HG03045 (cell line): ENCODE results near the gene BDNF.

Source experiments
- ATAC-seq: cut with Tn5 transposase; IDR thresholded peaks from one replicate; pipeline ENCODE4 v1.9.1; 2021; ENCODE audit warnings: mild to moderate bottlenecking, moderate library complexity; ENCODE audit not compliant: unreplicated experiment

BDNF gene

DNA sequence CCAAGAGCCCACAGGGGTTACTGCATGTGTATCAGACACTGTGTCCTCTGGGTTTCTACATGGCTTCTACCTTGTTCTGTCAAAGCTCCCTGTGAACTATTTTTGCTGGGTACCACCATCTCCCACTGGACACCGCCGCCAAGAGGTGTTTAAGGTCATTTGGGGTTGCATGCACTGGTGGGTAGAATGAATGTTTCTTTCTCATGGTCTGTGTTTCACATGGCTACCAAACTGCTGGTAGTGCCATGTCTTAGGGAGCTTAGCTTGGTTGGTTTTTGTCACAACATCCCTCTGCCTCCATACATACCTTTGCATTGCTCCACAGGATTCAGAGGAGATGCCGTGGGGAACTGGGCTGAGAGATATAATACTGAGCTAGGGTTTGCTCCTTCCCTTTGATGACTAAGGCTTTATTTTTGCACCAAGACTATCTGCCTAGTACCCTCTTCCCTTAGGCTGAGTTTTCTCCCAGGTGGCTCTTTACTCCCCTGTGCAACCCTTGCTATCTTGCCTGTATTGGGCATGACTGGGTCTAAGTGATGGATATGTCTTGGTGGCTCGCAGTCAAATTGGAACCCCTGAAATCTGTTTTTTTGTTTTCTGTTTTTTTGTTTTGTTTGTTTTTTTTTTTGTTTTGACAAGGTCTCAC lies 73.2 kb downstream of the BDNF start:
- ATAC-seq, result no peak

DNA sequence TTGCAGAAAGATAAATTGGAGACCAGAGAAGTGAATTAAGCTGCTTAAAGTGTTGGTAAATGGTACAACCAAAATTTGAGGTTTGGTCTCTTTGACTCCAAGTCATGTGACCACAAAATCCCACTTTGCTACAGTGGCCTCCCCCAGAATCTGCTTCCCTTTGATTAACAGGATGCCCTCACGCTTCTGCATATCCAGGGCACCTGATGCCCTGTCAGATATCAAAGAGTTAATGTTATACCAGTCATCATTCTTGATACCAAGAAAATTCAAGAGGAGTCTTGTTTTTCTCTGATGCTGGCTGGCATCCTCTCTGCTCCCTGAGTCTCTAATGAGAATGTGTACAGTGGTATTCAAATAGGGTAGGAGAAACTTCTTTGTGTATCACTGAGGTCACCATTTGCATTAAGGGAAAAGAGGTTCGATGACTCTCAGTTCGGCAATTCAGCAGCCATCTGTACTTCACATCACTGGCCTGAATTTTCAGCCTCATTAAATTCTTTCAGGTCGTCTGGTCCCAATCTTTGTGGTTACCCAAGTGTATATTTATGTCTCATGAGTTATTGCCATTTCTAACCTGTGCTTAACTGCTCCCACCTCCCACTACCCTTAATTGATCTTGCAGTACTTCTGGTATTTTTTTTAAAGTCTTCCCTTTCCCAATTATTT lies 73.9 kb downstream of the BDNF start:
- no peak for ATAC-seq

DNA sequence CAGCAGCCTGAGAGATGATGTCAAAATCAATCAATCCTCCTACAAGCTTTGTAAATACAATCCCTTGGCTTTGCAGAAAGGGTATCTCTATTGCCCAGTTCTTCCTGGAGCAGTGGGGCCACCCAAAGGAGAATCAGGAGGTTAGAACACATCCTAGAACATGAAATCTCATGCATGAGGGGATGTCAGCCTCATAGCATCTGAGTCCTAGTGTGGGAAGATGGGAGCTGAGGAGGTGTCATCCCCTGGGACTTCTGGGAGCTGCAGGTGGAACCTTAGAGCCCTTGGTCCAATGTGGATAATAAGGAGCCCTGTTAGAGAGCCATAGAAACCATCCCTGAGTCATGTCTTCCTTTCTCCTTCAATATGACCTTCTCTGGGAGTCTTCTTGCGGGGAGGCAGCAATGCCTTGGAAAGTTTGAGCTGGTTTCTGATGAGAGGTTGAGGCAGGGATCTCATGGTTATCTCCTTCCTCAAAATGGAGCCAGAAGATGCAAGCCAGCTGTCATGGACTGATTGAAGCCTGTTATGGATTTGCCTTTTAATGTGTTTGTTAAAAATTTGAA lies 74.8 kb downstream of the BDNF start:
- ATAC-seq, result no peak

DNA sequence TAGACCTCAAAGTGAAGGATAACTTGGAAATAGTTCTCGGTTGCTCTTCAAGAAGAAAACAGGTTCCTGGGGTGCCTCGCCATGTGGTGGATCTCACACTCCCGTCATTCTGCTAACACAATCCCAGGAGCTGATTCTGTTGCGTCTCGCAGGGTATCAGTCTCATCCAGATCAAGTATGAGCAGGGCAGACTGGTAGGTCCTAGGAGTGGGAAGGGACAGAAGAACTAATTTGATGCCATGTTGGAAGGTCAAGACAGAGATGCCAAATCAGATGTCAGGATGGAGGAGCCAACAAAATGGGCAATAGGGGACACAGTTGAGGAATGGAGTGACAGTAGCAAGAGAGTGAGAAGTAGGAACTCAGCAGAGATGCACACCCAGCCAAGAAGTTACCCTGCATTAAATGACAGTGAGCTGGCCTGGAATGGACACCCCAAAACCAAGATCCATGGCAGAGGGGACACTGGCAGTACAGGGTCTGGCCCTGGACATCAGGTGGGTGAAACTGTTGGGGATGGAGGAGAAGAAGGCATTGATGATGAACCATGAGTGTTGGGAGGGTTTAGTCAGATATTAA lies 76.2 kb downstream of the BDNF start:
- ATAC-seq, result no peak

DNA sequence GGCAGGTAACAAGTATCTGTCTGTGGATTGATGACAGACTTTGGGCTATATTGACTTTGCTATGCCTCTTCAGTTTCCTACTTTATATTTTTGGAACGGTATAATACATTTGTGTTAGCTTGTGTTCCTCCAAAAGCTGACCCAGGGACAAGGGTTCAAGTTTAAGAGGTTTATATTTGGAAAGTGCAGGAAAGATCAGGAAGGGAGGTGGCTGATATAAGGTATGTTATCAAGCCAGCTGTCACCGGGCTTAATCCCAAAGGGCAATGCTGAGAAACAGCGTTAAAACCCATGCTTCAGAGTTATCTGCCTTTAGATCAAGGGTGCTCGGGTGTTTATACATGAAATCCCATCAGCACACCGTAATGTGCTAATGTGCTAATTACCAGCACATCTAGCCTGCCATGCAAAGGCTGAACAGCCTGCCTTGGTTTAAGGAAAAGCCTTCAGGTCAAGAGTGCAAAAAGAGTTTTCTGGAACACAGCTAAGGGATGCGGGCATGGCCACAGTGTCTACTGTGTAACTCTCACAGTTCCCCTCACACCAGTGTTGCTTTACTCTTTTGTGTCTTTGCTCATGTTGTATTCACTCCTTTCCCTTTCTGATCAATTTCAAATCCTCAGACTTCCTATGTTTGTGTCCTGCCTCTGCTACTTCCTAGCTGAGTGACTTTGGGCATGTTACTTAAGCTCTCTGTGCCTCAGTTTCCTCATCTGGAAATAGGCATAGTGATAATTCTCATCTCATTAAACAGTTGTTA lies 77.5 kb downstream of the BDNF start:
- no peak for ATAC-seq

DNA sequence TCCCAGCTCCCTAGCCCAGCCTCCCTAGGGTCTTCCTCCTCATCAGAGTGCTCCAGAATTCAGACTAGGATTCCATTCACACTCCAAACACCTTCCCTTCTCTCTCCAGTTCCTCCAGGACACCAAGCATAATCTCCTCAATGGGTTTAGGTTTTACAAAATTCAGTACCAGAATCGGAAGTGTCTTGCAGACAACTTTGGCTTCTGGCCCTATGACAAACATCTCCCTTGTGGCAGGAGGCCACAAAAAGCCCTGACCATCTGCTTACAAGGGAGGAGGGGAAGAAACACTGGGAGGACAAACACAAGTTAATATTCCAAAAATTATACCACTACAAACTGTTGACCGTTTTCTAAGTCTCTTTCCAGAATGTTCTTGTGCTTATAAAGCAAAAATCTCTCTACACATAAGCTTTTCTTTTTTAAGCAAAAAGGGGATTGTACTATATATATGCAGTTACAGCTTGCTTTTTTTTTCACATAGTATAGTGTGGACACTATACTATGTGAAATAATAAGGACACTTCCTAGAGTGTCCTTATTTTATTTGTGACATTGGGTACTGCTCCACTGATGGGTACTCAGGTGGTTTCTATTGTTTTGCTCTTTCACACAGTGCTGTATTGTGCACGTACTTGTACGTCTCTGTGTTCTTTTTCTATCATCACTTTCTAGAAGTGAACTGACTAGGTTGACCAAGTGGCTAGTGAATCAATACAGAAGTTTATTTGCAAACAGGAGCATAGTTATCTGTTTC lies 78.7 kb downstream of the BDNF start:
- no peak for ATAC-seq

DNA sequence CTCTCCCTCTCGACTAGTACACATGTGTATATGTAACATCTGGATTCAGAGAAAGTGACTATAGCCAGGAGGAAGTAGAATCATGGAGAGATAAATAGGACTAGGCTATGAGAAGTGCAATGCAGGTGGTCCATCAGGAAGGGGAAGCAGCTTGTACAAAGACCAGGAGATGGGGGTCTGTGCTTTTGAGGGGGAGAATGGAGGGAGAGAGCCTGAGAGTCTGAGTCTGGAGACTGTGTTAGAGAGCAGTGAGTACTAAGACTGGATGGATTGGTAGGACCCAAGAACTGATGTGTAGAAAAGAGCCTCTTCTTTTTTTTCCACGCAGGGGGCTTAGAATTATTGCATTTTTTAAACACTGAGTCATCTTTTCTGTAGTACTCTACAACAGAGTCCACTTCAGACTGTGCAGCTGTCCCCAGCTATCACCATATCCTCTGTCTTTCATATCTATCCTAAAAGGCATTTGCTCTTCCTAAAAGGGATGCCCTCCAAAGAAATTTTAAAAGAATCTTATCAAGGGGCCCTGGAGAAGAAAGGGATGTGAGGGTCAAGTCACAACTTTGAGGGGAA lies 80.4 kb downstream of the BDNF start:
- ATAC-seq, result no peak

DNA sequence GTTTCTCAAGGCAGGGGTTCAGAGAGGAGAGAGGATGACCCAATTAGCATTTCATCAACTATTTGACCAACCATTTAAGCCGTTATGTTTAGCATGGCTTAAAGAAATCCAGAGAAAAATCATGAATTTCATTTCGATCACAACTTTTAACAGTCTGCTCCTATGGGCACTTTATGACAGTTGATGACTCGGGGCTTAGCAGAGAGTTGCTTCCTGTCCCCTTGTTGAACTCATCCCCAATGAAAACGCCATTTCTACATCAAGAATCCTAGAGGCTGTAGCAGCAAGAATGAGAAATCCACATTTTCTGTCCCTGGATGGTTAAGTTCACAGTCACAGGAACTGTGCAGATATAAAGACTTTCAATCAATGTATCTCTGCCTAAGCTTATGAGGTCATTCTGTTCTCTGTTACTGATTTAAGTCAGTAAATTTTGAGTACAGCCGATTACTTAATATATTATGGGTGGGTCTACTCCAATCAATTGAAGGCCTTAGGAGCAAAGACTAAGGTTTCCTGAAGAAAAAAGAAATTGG lies 81.1 kb downstream of the BDNF start:
- no peak for ATAC-seq

DNA sequence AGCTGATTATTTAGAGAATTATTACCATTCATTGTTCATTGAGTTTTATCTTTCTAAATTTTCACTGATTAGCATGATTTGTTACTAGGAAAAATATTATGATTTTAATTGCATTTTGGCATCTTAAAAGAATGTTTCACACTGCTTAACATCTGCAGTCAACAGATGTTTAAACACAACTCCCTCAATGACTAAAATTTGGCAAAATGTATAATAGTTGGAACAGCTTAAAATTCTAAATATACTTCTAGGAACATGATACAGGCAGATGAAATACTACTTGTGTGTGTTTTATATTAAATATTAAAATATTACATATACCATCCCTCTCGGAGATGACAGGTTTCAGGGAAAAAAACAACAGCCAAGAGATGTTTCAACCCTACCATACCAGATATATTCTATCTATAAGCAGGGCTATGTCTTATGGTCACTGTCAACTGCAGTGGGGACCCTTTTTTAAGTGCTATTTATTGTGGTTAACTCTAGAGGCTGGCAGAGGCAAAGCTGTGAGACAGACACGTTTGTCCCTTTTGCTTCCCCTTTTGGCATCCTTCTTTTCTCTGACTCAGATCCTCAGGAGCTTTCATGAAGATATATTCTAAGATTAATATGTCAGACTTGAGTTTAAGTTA lies 81.9 kb downstream of the BDNF start:
- no peak for ATAC-seq

DNA sequence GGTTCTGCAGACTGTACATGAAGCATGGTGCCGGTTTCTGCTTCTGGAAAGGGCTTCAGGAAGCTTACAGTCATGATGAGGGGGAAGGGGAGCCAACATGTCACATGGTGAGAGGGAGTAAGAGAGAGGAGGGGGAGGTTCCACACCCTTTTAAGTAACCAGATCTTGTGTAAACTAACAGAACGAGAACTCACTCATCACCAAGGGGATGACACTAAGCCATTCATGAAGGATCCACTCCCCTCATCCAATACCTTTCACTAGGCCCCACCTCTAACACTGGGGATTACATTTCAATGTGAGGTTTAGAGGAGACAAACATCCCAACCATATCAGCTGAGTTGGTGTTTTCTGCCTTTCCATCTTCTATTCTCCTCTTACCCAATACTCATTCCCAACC lies 83.5 kb downstream of the BDNF start:
- no peak for ATAC-seq

DNA sequence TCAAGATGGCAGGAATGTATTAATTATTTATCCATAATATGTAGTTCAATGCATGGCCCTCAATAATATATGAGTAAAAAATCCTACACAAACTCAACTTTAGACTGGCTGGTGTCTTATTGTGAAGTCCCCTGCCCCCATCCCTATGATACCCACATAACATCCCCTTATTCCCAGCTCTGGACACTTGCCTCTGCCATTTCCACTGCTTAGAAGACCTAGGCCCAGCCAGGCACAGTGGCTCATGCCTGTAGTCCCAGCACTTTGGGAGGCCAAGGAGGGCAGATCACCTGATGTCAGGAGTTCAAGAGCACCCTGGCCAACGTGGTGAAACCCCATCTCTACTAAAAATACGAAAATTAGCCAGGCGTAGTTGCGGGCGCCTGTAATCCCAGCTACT lies 84.4 kb downstream of the BDNF start:
- no peak for ATAC-seq

DNA sequence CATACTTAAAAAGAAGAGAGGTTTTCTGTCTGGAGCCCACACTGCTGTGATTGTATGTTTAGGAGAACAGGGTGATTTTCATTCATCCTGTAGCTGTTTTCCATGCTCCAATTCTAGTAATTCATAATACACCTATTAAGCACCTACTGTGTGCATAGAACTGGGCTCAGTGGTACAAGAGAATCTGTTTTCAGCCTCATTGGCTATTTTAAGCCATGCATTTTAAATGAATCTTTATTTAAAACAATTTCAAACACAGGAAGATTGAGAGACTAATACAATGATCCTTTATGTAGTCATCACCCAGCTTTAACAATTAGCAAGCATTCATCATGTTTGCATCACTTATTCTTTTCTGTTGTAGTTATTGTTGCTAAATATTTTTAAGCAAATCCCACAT lies 86.2 kb downstream of the BDNF start:
- no peak for ATAC-seq

DNA sequence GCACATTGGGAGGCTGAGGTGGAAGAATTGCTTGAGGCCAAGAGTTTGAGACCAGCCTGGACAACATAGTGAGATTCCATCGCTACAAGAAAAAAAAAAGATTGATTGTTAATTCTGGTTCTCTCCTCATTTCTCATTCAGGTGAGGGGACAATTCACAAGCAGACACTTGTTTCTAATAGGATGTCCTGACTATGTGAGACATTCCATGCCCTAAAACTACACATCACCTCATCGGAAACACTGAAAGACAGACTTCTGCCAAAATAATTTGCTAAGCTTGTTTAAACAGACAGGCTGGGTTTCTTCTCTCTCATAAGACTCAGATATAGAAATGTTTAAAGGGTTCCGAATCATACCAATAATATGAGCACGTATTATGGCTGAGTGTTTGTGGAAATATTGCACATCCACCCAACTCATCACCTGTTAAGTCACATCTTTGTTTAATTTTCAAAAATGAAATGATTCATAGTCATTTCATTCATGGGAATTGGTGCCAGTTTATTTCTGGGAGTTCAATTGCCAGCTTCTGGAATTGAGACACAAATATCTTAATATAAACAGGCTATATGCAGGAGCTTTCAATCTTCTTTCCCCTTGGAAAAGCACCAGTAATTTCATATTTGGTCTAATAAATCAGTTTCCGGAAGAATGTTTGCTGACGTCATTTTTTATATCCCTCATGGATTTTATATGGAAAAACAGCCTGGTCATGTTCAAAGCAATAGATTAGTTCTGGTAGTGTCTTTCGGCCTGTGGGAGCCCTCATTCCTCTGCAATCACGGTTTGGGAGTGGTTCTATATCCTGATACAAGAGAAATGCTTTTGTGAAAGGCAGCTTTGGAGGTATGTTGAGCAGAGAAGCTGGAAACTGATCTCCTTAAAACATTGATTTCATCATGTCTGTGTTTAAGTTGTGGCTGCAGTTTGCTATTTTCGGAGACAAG lies 87.0 kb downstream of the BDNF start:
- ATAC-seq, result no peak

DNA sequence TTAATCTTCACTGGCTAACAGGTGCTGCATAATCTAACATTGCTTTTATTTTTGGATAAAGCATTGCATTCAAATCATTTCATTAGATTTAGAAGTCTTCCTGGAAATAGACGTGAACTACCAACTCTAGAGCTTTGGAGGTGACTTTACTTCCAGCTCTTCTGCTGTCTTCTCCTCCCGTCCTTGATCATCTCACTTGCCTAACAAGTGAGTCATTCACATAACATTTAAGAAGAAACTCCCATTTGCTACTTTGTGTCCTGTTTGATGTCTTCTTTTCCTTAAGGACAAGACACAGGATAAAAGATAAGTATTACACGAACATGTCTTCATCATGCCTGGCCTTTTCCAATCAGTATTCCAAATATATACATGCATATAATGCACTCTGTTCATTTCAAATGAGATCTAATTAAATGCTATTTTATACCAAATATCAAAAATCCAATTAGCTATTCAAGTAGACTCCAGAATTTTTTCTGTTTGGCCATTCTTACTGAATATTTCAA lies 88.3 kb downstream of the BDNF start:
- ATAC-seq, result no peak

DNA sequence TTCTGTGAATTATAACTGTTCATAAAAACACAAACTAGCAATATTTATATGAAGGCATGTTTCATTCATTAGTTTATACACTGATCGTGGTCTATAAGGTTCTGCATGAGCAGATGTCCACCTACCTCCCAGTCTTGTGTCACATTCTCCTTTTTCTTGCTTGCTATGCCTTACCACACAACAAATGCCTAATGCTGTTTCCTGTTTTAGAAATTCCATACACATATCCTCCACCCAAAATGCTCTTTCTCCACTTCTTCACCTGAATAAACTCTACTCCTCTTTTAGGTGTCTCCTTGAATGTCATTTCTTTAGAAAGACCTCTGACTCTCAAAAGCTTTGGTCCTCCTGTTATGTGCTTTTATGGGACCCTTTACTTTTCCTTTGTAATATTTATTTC lies 88.9 kb downstream of the BDNF start:
- ATAC-seq, result no peak

DNA sequence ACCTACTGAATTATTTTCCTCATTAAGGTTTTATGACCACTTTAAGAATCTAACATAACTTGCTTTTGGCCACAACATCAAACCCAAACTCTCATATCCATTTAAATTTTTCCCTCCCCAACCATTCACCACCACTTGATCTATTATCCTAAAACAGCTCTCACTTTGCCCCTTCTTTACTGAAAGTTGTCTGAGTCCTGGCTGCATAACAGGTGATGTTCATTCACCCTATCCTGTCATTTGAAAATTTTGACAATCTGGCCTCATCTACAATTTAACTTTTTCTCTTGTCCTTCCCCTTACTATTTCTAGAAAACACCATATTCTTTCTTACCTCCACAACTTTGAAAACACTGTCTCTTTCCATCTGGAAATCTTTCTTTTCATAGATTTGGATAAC lies 89.3 kb downstream of the BDNF start:
- ATAC-seq, result no peak

DNA sequence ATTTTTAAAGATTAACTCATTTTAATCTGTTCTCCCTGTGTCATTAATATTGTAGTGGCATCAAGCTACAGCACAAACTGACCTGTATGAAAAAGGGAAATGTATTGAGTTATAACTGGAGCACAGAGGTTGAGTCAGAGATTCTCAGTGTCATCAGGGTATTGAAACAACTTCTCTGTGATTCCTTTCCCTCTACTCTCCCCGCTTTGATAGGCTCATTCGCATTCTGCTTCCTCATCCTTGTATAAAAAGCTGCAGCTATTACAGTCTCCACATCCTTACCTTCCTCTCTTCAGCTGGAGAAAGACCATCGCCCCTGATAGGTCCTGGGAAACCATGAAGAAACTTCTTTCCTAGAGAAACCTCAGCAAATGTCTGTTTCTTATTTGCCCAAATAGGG lies 90.0 kb downstream of the BDNF start:
- no peak for ATAC-seq

DNA sequence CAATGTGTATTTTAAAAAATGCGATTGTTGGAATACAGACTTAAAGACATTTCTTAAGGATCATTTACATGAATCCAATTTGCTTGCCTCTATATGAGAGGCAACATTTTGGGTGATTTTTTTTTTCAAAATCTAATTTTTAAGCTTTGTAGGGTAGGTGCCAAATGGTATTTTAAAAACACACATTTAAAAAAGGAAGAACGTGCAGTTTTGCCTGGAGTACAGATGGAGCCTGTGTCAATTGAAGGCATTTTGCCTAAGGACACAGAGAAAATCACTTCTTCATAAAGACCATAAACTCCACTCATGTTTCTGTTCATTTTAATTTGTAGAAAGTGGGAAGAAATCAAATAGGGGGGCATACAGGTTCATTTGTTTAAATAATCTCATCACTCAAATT lies 91.3 kb downstream of the BDNF start:
- no peak for ATAC-seq
